ENCODE results near the gene MGMT.

- TF ChIP-seq CTCF (IDR thresholded peaks at IDR 0.05) (no peak), POLR2A (IDR thresholded peaks at IDR 0.05) (no peak)
These were observed 40.3 kb downstream of the MGMT start for GRCh38 chr10:129507216-129507889.
